Measurements from ENCODE around the gene ITIH2.

DNA sequence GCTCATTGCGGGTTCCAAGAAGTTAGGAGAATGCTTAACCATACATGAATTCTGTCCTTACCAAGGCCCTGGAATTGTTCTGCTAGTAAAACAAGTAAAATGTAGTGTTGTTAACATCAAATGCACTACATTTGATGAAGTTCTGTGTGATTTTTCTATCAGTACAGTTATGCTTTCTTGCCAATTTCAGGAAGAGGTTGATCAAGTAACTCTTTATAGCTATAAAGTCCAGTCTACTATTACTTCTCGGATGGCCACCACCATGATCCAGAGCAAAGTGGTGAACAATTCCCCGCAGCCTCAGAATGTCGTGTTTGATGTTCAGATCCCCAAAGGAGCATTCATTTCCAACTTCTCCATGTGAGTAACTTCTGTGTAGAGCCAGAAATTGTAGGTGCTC is 5.7 kb downstream of the ITIH2 start:
- TF ChIP-seq, protein P1, sequence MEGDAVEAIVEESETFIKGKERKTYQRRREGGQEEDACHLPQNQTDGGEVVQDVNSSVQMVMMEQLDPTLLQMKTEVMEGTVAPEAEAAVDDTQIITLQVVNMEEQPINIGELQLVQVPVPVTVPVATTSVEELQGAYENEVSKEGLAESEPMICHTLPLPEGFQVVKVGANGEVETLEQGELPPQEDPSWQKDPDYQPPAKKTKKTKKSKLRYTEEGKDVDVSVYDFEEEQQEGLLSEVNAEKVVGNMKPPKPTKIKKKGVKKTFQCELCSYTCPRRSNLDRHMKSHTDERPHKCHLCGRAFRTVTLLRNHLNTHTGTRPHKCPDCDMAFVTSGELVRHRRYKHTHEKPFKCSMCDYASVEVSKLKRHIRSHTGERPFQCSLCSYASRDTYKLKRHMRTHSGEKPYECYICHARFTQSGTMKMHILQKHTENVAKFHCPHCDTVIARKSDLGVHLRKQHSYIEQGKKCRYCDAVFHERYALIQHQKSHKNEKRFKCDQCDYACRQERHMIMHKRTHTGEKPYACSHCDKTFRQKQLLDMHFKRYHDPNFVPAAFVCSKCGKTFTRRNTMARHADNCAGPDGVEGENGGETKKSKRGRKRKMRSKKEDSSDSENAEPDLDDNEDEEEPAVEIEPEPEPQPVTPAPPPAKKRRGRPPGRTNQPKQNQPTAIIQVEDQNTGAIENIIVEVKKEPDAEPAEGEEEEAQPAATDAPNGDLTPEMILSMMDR (IDR thresholded peaks at IDR 0.05) = no peak
- no peak for TF ChIP-seq EP300 (IDR thresholded peaks at IDR 0.05)
- no peak for TF ChIP-seq POLR2A (IDR thresholded peaks at IDR 0.05)

Data from stomach (tissue), 4 donors.